Loucy (cell line): Measurements from ENCODE around the gene MS4A15.

ENCODE experiments used
- CTCF ChIP-seq: fragments of 200-600 bp; sonication (generic); conservative IDR thresholded peaks from 2 replicates; pipeline ENCODE4 v1.5.1; 2014; ENCODE audit warnings: mild to moderate bottlenecking, antibody characterized with exemption, low read length
- EZH2phosphoT487 ChIP-seq: fragments of 200-600 bp; IDR thresholded peaks from 2 replicates; pipeline ENCODE4 v1.6.1; 2018; ENCODE audit warnings: antibody characterized with exemption, mild to moderate bottlenecking, moderate library complexity, borderline replicate concordance

DNA sequence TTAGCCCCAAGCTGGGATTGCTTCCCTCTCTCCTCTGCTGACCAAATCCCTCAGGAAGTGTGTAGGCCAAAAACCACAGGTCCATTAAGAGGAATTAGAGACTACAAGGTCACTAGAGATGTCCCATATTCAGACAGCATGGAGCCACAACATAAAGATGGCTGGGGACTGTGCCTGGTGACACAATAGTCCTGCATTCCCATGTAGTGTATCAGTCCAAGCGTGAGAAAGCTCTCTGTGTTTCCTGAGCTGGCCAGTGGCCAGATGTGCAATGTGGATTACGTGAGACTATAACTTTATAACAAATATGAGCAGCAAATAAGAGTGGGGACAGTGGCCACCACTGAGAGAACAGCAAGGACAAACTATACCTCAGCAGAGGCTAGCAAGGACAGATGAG is 20.9 kb downstream of the MS4A15 start:
- no peak for TF ChIP-seq CTCF
- TF ChIP-seq EZH2phosphoT487, result no peak
